ENCODE measurements around the gene AP3S2. TPM values are rescaled to one million over a fixed set of nuclear protein-coding genes. Genes with fewer than 3 reads are reported as not detected.

The AP3S2 gene
- total RNA-seq, 1 experiment from 2014 or later = 23.3 TPM

DNA sequence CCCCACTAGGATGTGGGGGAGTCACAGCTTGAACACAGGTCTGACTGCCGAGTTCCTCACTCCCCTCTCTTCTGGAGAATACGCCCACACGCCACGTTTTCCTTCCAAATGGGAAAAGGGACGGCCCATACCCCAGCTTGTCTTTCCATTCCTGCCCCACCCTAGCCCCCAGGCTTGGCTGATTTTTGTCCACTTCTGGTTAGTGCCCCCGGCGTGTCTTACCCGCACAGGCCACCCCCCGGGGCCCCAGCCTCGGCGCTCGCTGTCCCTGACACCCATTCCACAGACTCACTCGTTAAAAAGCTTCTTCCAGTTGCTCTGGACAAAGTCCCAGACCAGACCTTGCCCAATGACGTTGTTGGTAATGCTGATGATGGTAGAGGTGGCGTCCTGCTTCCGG is 103.1 kb downstream of the AP3S2 start:
- Histone ChIP-seq H2AFZ (ENCODE audit: low read depth, low read length, poor library complexity, severe bottlenecking) (no peak overlapping the region), H3K4me2 (ENCODE audit: low read length) (no peak overlapping the region), H3K27me3 (ENCODE audit: insufficient read depth, low read length) (no peaks in the 10 kb centered on the region), H3K4me1 (ENCODE audit: control insufficient read depth in 1 of 2, insufficient read depth in 2 of 2, low read length in 2 of 2) (peaks cover 4 to 8% of the 10 kb centered on the region in 2 experiments; a peak in 1 of 4 replicates), H3K79me2 (ENCODE audit: insufficient read depth, low read length) (no peaks in the 10 kb centered on the region), H3K4me3 (replicated peaks in 1 of 2; ENCODE audit: low read depth in 1 of 2, low read length in 2 of 2) (no peak overlapping the region), H3K9me3 (ENCODE audit: control insufficient read depth in 1 of 2, insufficient read depth in 1 of 2, low read depth in 1 of 2, low read length in 2 of 2) (no peaks in the 10 kb centered on the region), H4K20me1 (ENCODE audit: insufficient read depth) (no peaks in the 10 kb centered on the region), H3K9me2 (ENCODE audit: insufficient read depth) (no peaks in the 10 kb centered on the region), H3K27ac (ENCODE audit: low read depth, low read length) (no peak overlapping the region), H3K9ac (ENCODE audit: low read length) (no peak overlapping the region), H3K36me3 (ENCODE audit: control insufficient read depth in 1 of 2, insufficient read depth in 2 of 2, low read length in 2 of 2) (no peaks in the 10 kb centered on the region)
- no peak for DNase-seq (ENCODE audit: low read depth, low spot score)
- TF ChIP-seq EZH2 (IDR thresholded peaks at IDR 0.05) (no peak), JUND (IDR thresholded peaks at IDR 0.05) (no peak), CEBPB (IDR thresholded peaks at IDR 0.05; ENCODE audit: low read depth) (no peak), SRF (IDR thresholded peaks at IDR 0.05; ENCODE audit: low read depth) (no peak), MAX (IDR thresholded peaks at IDR 0.05) (no peak), YY1 (IDR thresholded peaks at IDR 0.05; ENCODE audit: extremely low read depth, insufficient replicate concordance, low read depth, low read length) (no peak), ELF1 (IDR thresholded peaks at IDR 0.05; ENCODE audit: borderline replicate concordance, low read depth) (no peak), ZNF274 (IDR thresholded peaks at IDR 0.05; ENCODE audit: low read depth, low read length) (no peak), SP1 (IDR thresholded peaks at IDR 0.05; ENCODE audit: low read depth) (no peak), EGR1 (IDR thresholded peaks at IDR 0.05; ENCODE audit: low read depth) (no peak)
- CTCF ChIA-PET = no interaction called here
- RAD21 ChIA-PET (ENCODE audit: low non-redundant PET in 1 of 2, low total read pairs in 2 of 2, uncharacterized antibody in 2 of 2, unreplicated experiment in 2 of 2) = no interaction called here
- POLR2A ChIA-PET = no interaction called here
- ATAC-seq = no peak
- no TSS peak for BruUV-seq (replicated peaks)
- intact Hi-C loops (cut with micrococcal nuclease) = no loop called here

DNA sequence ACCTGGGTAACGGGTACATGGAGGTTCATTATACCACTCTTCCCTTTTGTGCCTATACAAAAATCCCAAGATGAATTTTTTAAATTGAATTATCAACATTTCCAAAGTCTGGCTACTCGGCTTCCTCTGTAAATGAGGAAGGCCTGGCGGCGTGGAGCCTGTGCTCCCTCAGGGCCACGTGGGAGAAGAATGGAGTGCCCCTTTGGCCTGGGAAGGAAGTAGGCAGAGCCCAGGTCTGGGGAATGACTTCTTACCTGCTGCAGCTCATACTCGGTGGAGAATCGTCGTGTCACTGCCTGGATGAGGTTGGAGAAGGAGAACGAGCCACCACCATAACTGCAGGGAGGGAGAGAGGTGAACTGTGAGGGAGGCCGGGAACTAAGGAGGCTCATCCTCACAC is 103.6 kb downstream of the AP3S2 start:
- intact Hi-C loops (cut with micrococcal nuclease) = no loop called here
- H3K27me3 ChIP-seq (ENCODE audit: insufficient read depth, low read length) = no peaks in the 10 kb centered on the region
- H3K4me3 ChIP-seq (replicated peaks in 1 of 2; ENCODE audit: low read depth in 1 of 2, low read length in 2 of 2) = no peak overlapping the region
- no peaks in the 10 kb centered on the region for H4K20me1 ChIP-seq (ENCODE audit: insufficient read depth)
- ChIA-PET POLR2A (no interaction called here), CTCF (no interaction called here), RAD21 (ENCODE audit: low non-redundant PET in 1 of 2, low total read pairs in 2 of 2, uncharacterized antibody in 2 of 2, unreplicated experiment in 2 of 2) (no interaction called here)
- no peaks in the 10 kb centered on the region for H3K9me2 ChIP-seq (ENCODE audit: insufficient read depth)
- DNase-seq (ENCODE audit: low read depth, low spot score) (no peak), ATAC-seq (no peak)
- no peak overlapping the region for H3K27ac ChIP-seq (ENCODE audit: low read depth, low read length)
- no peaks in the 10 kb centered on the region for H3K36me3 ChIP-seq (ENCODE audit: control insufficient read depth in 1 of 2, insufficient read depth in 2 of 2, low read length in 2 of 2)
- H2AFZ ChIP-seq (ENCODE audit: low read depth, low read length, poor library complexity, severe bottlenecking) = no peak overlapping the region
- TF ChIP-seq EZH2phosphoT487 (IDR thresholded peaks at IDR 0.05; ENCODE audit: borderline replicate concordance) = no peak
- no peak for TF ChIP-seq SP1 (IDR thresholded peaks at IDR 0.05; ENCODE audit: low read depth)
- TF ChIP-seq YY1 (IDR thresholded peaks at IDR 0.05; ENCODE audit: extremely low read depth, insufficient replicate concordance, low read depth, low read length) = no peak
- TF ChIP-seq ZFX (IDR thresholded peaks at IDR 0.05) = no peak
- no peak for TF ChIP-seq TCF7L2 (IDR thresholded peaks at IDR 0.05; ENCODE audit: borderline replicate concordance, extremely low read depth, insufficient read depth, insufficient read length)
- no peak for TF ChIP-seq ATF3 (IDR thresholded peaks at IDR 0.05)
- TF ChIP-seq MAX (IDR thresholded peaks at IDR 0.05) = no peak
- no peak for TF ChIP-seq ZNF274 (IDR thresholded peaks at IDR 0.05; ENCODE audit: low read depth, low read length)
- TF ChIP-seq CEBPB (IDR thresholded peaks at IDR 0.05; ENCODE audit: low read depth) = no peak
- TF ChIP-seq EZH2 (IDR thresholded peaks at IDR 0.05) = no peak
- TF ChIP-seq CTCF (IDR thresholded peaks at IDR 0.05 in 2 of 3, conservative IDR thresholded peaks at IDR 0.05 in 1 of 3; ENCODE audit: borderline replicate concordance in 1 of 3, insufficient read depth in 1 of 3, low read depth in 2 of 3, low read length in 2 of 3) = no peak
- H3K4me1 ChIP-seq (ENCODE audit: control insufficient read depth in 1 of 2, insufficient read depth in 2 of 2, low read length in 2 of 2) = peaks cover 6 to 12% of the 10 kb centered on the region in 2 experiments; a peak in 1 of 4 replicates
- no peak overlapping the region for H3K9ac ChIP-seq (ENCODE audit: low read length)
- no peaks in the 10 kb centered on the region for H3K79me2 ChIP-seq (ENCODE audit: insufficient read depth, low read length)
- BruUV-seq (replicated peaks) = no TSS peak
- no peak overlapping the region for H3K4me2 ChIP-seq (ENCODE audit: low read length)
- no peaks in the 10 kb centered on the region for H3K9me3 ChIP-seq (ENCODE audit: control insufficient read depth in 1 of 2, insufficient read depth in 1 of 2, low read depth in 1 of 2, low read length in 2 of 2)
